GM13976 (cell line): Measurements from ENCODE around the gene CXXC5.

Experiments
- DNase-seq: peaks from one replicate; pipeline ENCODE4 v3.0.0; 2012; ENCODE audit warnings: low spot score
- CTCF ChIP-seq: IDR thresholded peaks from 2 replicates; pipeline ENCODE4 v1.5.1; 2012; ENCODE audit warnings: borderline replicate concordance, mild to moderate bottlenecking; ENCODE audit not compliant: insufficient read depth; ENCODE audit errors: extremely low read depth, missing control alignments, control extremely low read depth
- in situ Hi-C: fragments of 300-500 bp; cut with MboI; formaldehyde crosslinking; loops from one replicate; pipeline ENCODE4 v1.12.0; 2022; ENCODE audit warnings: low sequenced_read_pairs, mixed read lengths, inconsistent platforms; ENCODE audit not compliant: unreplicated experiment

Gene CXXC5

GRCh38 chr5:139635191-139635590, 13.0 kb upstream of the CXXC5 start:
- no peak for DNase-seq
- in situ Hi-C loops = no loop called here
- TF ChIP-seq CTCF = no peak

- TF ChIP-seq CTCF = peak; percentile 56
- DNase-seq = no peak
- in situ Hi-C loops = no loop called here
Measured at GRCh38 chr5:139635606-139636206, 12.4 kb upstream of the CXXC5 start.

- no peak for TF ChIP-seq CTCF
- peak; percentile 85 for DNase-seq
- in situ Hi-C loops = no loop called here
Measured at GRCh38 chr5:139636207-139636792, 11.8 kb upstream of the CXXC5 start.

GRCh38 chr5:139636975-139637408, 11.2 kb upstream of the CXXC5 start:
- TF ChIP-seq CTCF = no peak
- in situ Hi-C loops = no loop called here
- peak; percentile 64 for DNase-seq

GRCh38 chr5:139637438-139638089, 10.6 kb upstream of the CXXC5 start:
- in situ Hi-C loops = no loop called here
- DNase-seq = peak; percentile 88
- no peak for TF ChIP-seq CTCF

GRCh38 chr5:139638090-139638735, 9.9 kb upstream of the CXXC5 start:
- in situ Hi-C loops = no loop called here
- DNase-seq = peak; percentile 62
- TF ChIP-seq CTCF = no peak
